Smooth muscle cell (in vitro differentiated cells): Measurements from ENCODE around the gene FLVCR2. TPM values are rescaled to one million over a fixed set of nuclear protein-coding genes. Genes with fewer than 3 reads are reported as not detected.

Source experiments
- DNase-seq: peaks from one replicate; lab custom pipeline; 2025; ENCODE audit not compliant: unreplicated experiment; lab: John Stamatoyannopoulos, UW
- H2AFZ ChIP-seq: fragments of 200-600 bp; sonication (generic); 2 replicates; pipeline ENCODE4 v1.6.0; 2016; ENCODE audit warnings: antibody characterized with exemption, low read depth, mild to moderate bottlenecking
- H3F3A ChIP-seq: fragments of 200-600 bp; sonication (generic); 2 replicates; pipeline ENCODE4 v1.6.0; 2017; ENCODE audit warnings: antibody characterized with exemption, low read depth
- H3K27ac ChIP-seq: fragments of 200-600 bp; sonication (generic); 2 replicates; pipeline ENCODE4 v1.5.1; 2016; ENCODE audit warnings: low read depth, mild to moderate bottlenecking
- H3K27me3 ChIP-seq: fragments of 200-600 bp; sonication (generic); 2 replicates; pipeline ENCODE4 v1.6.1; 2016; ENCODE audit warnings: low read depth, mild to moderate bottlenecking
- H3K36me3 ChIP-seq: fragments of 200-600 bp; sonication (generic); 2 replicates; pipeline ENCODE4 v1.5.1; 2016; ENCODE audit warnings: low read depth
- H3K4me1 ChIP-seq: fragments of 200-600 bp; sonication (generic); 2 replicates; pipeline ENCODE4 v1.5.1; 2016; ENCODE audit warnings: low read depth
- H3K4me2 ChIP-seq: fragments of 200-600 bp; sonication (generic); 2 replicates; pipeline ENCODE4 v1.6.0; 2016; ENCODE audit warnings: mild to moderate bottlenecking
- H3K4me3 ChIP-seq: fragments of 200-600 bp; sonication (generic); 2 replicates; pipeline ENCODE4 v1.5.1; 2016; ENCODE audit warnings: mild to moderate bottlenecking
- H3K79me2 ChIP-seq: fragments of 200-600 bp; sonication (generic); 2 replicates; pipeline ENCODE4 v1.6.0; 2016; ENCODE audit warnings: low read depth, mild to moderate bottlenecking
- H3K9ac ChIP-seq: fragments of 200-600 bp; sonication (generic); 2 replicates; pipeline ENCODE4 v1.6.0; 2016; ENCODE audit warnings: low read depth
- H3K9me3 ChIP-seq: fragments of 200-600 bp; sonication (generic); replicated peaks from 2 replicates; pipeline ENCODE4 v1.5.1; 2016; ENCODE audit warnings: low read depth
- H4K20me1 ChIP-seq: fragments of 200-600 bp; sonication (generic); 2 replicates; pipeline ENCODE4 v1.6.0; 2016; ENCODE audit warnings: low read depth
- WGBS: methylation state at CpG from one replicate; pipeline ENCODE4 v1.1.7; 2016; ENCODE audit warnings: low lambda C conversion rate; 5-methylcytosine and 5-hydroxymethylcytosine counted together
- polyA plus RNA-seq: library from polyadenylated mRNA; unstranded; fragments of >200 nt; fragmentation: Nextera tagmentation; extraction: Ambion mirVana; gene quantifications from 2 replicates; pipeline ENCODE4 v1.2.1, GENCODE V29; 2016
- total RNA-seq: library from RNA; depleted of rRNA; stranded (reverse); fragments of >200 nt; gene quantifications from 2 replicates; pipeline ENCODE4 v1.2.3, GENCODE V29; 2014
- TF ChIP-seq, protein P1 (sequence below): fragments of 200-600 bp; sonication (generic); IDR thresholded peaks from 2 replicates; pipeline ENCODE4 v1.5.1; 2017; ENCODE audit warnings: borderline replicate concordance, mild to moderate bottlenecking, antibody characterized with exemption; ENCODE audit not compliant: insufficient read depth, poor library complexity, severe bottlenecking

The FLVCR2 gene
- total and polyA plus RNA-seq, 2 experiments from 2014 or later = 3.0 to 13.3 TPM

DNA sequence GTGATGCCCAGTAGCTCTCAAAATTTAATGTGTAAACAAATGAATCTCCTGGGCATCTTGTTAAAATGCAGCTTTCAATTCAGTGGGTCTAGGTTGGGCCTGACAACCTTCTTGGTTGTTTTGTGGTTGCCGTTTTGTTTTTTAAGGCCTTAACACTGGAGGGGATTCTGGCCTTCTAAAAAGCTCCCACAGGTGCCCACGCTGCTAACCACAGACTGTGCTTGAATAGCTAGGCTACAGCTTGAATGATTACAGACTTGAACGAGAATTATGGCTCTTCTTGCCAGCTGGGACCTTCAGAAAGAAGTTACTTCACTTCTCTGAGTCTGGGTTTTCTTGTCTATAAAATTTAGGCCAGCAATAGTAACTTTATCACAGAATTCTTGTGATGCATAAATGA is 1.3 kb upstream of the FLVCR2 start:
- no peak overlapping the region for H3K9ac ChIP-seq
- WGBS = 78% methylated on average over 3 of the region's 3 CpGs
- TF ChIP-seq, protein P1, sequence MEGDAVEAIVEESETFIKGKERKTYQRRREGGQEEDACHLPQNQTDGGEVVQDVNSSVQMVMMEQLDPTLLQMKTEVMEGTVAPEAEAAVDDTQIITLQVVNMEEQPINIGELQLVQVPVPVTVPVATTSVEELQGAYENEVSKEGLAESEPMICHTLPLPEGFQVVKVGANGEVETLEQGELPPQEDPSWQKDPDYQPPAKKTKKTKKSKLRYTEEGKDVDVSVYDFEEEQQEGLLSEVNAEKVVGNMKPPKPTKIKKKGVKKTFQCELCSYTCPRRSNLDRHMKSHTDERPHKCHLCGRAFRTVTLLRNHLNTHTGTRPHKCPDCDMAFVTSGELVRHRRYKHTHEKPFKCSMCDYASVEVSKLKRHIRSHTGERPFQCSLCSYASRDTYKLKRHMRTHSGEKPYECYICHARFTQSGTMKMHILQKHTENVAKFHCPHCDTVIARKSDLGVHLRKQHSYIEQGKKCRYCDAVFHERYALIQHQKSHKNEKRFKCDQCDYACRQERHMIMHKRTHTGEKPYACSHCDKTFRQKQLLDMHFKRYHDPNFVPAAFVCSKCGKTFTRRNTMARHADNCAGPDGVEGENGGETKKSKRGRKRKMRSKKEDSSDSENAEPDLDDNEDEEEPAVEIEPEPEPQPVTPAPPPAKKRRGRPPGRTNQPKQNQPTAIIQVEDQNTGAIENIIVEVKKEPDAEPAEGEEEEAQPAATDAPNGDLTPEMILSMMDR = no peak

DNA sequence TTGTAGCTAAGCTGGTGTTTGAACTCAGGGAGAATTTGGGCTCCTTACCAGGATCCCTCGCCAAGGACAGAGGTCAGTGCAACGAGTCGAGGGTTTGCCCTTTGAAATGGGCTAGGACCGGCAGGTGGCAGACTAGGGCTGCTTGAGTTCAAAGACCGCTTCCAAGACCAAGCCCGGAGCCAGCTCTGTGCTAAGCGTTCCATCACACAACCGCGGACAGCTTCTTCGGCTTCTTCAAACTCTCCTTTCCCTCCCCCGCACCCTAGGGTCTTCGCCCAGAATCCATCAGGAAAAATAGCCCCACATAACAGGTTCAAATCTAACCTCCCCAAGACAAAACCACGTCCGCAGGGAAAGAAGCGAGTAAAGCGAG is 705 bp upstream of the FLVCR2 start:
- H3K4me1 ChIP-seq = peaks cover 20% of the 10 kb centered on the region
- H3K4me2 ChIP-seq = peak overlapping the region; percentile 96
- H4K20me1 ChIP-seq = no peaks in the 10 kb centered on the region
- H3K9ac ChIP-seq = peak overlapping the region; percentile 52
- 2% methylated on average over 12 of the region's 16 CpGs for WGBS
- peak overlapping the region; percentile 95 for H2AFZ ChIP-seq
- H3K4me3 ChIP-seq = peak overlapping the region; percentile 67
- TF ChIP-seq, protein P1 = peak; percentile 66
- no peaks in the 10 kb centered on the region for H3K79me2 ChIP-seq
- H3K36me3 ChIP-seq = no peaks in the 10 kb centered on the region
- H3F3A ChIP-seq = peaks cover 3% of the 10 kb centered on the region
- H3K27ac ChIP-seq = peak overlapping the region; percentile 73
- DNase-seq = peak; percentile 56
- H3K9me3 ChIP-seq = no peaks in the 10 kb centered on the region
- peaks cover 6% of the 10 kb centered on the region for H3K27me3 ChIP-seq

More for the DNA sequence above, 1.3 kb upstream of the FLVCR2 start:
- Histone ChIP-seq H3K36me3 (no peaks in the 10 kb centered on the region), H3F3A (peaks cover 3% of the 10 kb centered on the region), H3K27me3 (peaks cover 6% of the 10 kb centered on the region), H3K4me3 (no peak overlapping the region), H3K4me2 (no peak overlapping the region), H3K79me2 (no peaks in the 10 kb centered on the region), H4K20me1 (no peaks in the 10 kb centered on the region), H3K27ac (no peak overlapping the region), H2AFZ (no peak overlapping the region), H3K4me1 (peaks cover 20% of the 10 kb centered on the region), H3K9me3 (no peaks in the 10 kb centered on the region)
- DNase-seq = no peak

DNA sequence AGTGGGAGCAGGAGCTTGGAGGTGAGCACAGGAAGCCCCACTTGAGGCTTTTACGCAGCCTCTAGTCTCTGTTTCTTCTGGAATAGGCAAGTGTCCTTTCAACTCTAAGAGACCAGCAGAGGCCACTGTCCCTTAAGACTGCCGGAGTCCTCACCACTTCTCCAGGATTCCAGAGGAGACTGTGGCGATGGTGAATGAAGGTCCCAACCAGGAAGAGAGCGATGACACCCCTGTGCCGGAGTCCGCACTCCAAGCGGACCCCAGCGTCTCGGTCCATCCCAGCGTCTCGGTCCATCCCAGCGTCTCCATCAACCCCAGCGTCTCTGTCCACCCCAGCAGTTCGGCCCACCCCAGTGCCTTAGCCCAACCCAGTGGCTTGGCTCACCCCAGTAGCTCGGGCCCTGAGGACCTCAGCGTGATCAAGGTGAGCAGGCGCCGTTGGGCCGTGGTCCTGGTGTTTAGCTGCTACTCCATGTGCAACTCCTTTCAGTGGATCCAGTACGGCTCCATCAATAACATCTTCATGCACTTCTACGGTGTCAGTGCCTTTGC is 442 bp downstream of the FLVCR2 start:
- Histone ChIP-seq H3K4me2 (peak overlapping the region; percentile 96), H2AFZ (peak overlapping the region; percentile 95), H3K9me3 (no peaks in the 10 kb centered on the region), H3K4me1 (peaks cover 20% of the 10 kb centered on the region), H3F3A (peaks cover 3% of the 10 kb centered on the region), H3K36me3 (no peaks in the 10 kb centered on the region), H3K27me3 (peaks cover 6% of the 10 kb centered on the region), H3K79me2 (no peaks in the 10 kb centered on the region), H4K20me1 (no peaks in the 10 kb centered on the region), H3K27ac (peak overlapping the region; percentile 73), H3K9ac (peak overlapping the region; percentile 52), H3K4me3 (peak overlapping the region; percentile 67)
- TF ChIP-seq, protein P1 = peak; percentile 29
- DNase-seq = no peak
- WGBS = 70% methylated on average over 20 of the region's 21 CpGs

DNA sequence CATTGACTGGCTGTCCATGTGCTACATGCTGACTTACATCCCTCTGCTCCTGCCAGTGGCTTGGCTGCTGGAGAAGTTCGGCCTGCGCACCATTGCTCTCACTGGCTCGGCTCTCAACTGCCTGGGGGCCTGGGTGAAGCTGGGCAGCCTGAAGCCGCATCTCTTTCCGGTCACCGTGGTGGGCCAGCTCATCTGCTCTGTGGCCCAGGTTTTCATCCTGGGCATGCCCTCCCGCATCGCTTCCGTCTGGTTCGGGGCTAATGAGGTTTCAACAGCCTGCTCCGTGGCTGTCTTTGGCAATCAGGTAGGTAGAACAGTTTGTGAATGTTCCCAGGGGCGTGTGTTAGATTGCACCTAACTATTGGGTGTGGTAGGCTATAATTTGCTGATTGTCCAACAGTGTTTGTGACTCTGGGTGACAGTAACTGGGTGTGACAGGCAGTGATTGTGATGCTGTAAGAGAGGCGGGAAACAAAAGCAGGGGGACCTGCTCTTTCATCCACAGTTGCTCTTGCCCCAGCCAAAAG is 981 bp downstream of the FLVCR2 start:
- peaks cover 6% of the 10 kb centered on the region for H3K27me3 ChIP-seq
- H4K20me1 ChIP-seq = no peaks in the 10 kb centered on the region
- H3K79me2 ChIP-seq = no peaks in the 10 kb centered on the region
- H3K4me3 ChIP-seq = peak overlapping the region; percentile 67
- no peak for DNase-seq
- peaks cover 3% of the 10 kb centered on the region for H3F3A ChIP-seq
- peaks cover 20% of the 10 kb centered on the region for H3K4me1 ChIP-seq
- no peak overlapping the region for H3K9ac ChIP-seq
- H3K9me3 ChIP-seq = no peaks in the 10 kb centered on the region
- H2AFZ ChIP-seq = no peak overlapping the region
- TF ChIP-seq, protein P1 = no peak
- H3K36me3 ChIP-seq = no peaks in the 10 kb centered on the region
- H3K4me2 ChIP-seq = peak overlapping the region; percentile 96
- no peak overlapping the region for H3K27ac ChIP-seq
- WGBS = 86% methylated on average over 13 of the region's 13 CpGs
